ENCODE measurements around the gene HAUS8.
"Not testable (repeated sequence)": the region's sequence is repeated elsewhere in the genome, so short reads cannot be mapped to it uniquely, and the experiment has no call there.

- TF ChIP-seq CTCF (conservative IDR thresholded peaks at IDR 0.05; ENCODE audit: low read depth, low read length); EZH2 (IDR thresholded peaks at IDR 0.05; ENCODE audit: borderline replicate concordance, low read depth, low read length, poor library complexity, severe bottlenecking): not testable (repeated sequence)
Observed at GRCh38 chr19:17094694-17095093, 19.4 kb upstream of the HAUS8 start.

All from A673 (cell line).